HepG2 (cell line): ENCODE data around the gene RUNX2. TPM values are rescaled to one million over a fixed set of nuclear protein-coding genes. Genes with fewer than 3 reads are reported as not detected.

Source experiments
- ATAC-seq: fragments of 200-7000 bp; cut with Tn5 transposase; 3 replicates; pipeline ENCODE4 v1.9.1; 2020; ENCODE audit warnings: mild to moderate bottlenecking, moderate library complexity
- BruUV-seq: library from RNA; stranded (reverse); fragments of 400-500 nt; replicated peaks from 2 replicates; lab custom pipeline; 2021; lab: Mats Ljungman, UMichigan
- CTCF ChIA-PET: fragments of 300-600 bp; formaldehyde crosslinking; extraction: SDS; loops from one replicate; lab custom pipeline; 2021; ENCODE audit warnings: low total read pairs, inconsistent platforms, low intra/inter-chr PET ratio; lab: Yijun Ruan, JAX
- POLR2A ChIA-PET: fragments of 350-600 bp; sonication (Branson Sonifier 250); formaldehyde crosslinking; loops from one replicate; lab custom pipeline; 2020; ENCODE audit warnings: antibody characterized with exemption, inconsistent platforms; lab: Yijun Ruan, JAX
- DNase-seq: peaks from one replicate; pipeline ENCODE4 v3.0.0-alpha.2; 2015; ENCODE audit warnings: low spot score
- FAIRE-seq: peaks from 3 replicates; lab custom pipeline; 2011; peaks lifted over from hg19 to GRCh38; lab: Jason Lieb, UNC
- H2AFZ ChIP-seq: one replicate; pipeline ENCODE4 v1.6.1; 2011; ENCODE audit warnings: low read length, inconsistent platforms
- H3K27ac ChIP-seq: fragments of 300-600 bp; 3 replicates; pipeline ENCODE4 v1.8.0; 2011; ENCODE audit warnings: mixed run types, mild to moderate bottlenecking, mixed read lengths, low read length, inconsistent platforms; ENCODE audit not compliant: insufficient read depth; ENCODE audit errors: extremely low read length
- H3K27me3 ChIP-seq, 2 experiments: fragments of 200-600 bp in 1 of 2; 2 replicates in 1 of 2; 3 replicates in 1 of 2; pipeline versions ENCODE4 v1.6.0 to v1.8.0; 2011; ENCODE audit warnings: low read length in 2 of 2, mild to moderate bottlenecking in 2 of 2, moderate library complexity in 2 of 2, inconsistent platforms in 1 of 2; ENCODE audit not compliant: insufficient read depth in 2 of 2, control insufficient read depth in 1 of 2
- H3K36me3 ChIP-seq, 2 experiments: fragments of 200-600 bp in 1 of 2; replicated peaks in 1 of 2; 2 replicates in 1 of 2; 3 replicates in 1 of 2; pipeline versions ENCODE4 v1.5.1 to v1.8.0; 2011; ENCODE audit warnings: low read length in 2 of 2, inconsistent platforms in 1 of 2; ENCODE audit not compliant: insufficient read depth in 2 of 2, control insufficient read depth in 1 of 2
- H3K4me1 ChIP-seq: 2 replicates; pipeline ENCODE4 v1.5.1; 2012; ENCODE audit warnings: low read length, inconsistent platforms; ENCODE audit not compliant: insufficient read depth
- H3K4me2 ChIP-seq: 2 replicates; pipeline ENCODE4 v1.6.0; 2011; ENCODE audit warnings: low read depth, low read length, inconsistent platforms
- H3K4me3 ChIP-seq, 3 experiments: fragments of 200-600 bp in 1 of 3; sonication (generic), shearing (Covaris generic) in 1 of 3; replicated peaks in 1 of 3; 2 replicates each; pipeline ENCODE4 v1.5.1; 2011 to 2016; ENCODE audit warnings: low read length in 3 of 3, inconsistent platforms in 2 of 3, low read depth in 2 of 3, mild to moderate bottlenecking in 2 of 3, control low read depth in 1 of 3, mixed read lengths in 1 of 3; ENCODE audit not compliant: insufficient read depth in 1 of 3
- H3K79me2 ChIP-seq: one replicate; pipeline ENCODE4 v1.6.1; 2011; ENCODE audit warnings: low read length, inconsistent platforms; ENCODE audit not compliant: insufficient read depth
- H3K9ac ChIP-seq: 2 replicates; pipeline ENCODE4 v1.6.0; 2011; ENCODE audit warnings: mild to moderate bottlenecking, low read depth, low read length, inconsistent platforms; ENCODE audit not compliant: insufficient read depth
- H3K9me3 ChIP-seq: 2 replicates; pipeline ENCODE4 v1.5.1; 2012; ENCODE audit warnings: mild to moderate bottlenecking, low read length
- H4K20me1 ChIP-seq: 2 replicates; pipeline ENCODE4 v1.6.0; 2011; ENCODE audit warnings: inconsistent platforms, mild to moderate bottlenecking, low read length, moderate library complexity; ENCODE audit not compliant: insufficient read depth
- CCAR2 ChIP-seq: fragments of 200-400 bp; formaldehyde crosslinking; optimal IDR thresholded peaks from 2 replicates; pipeline ENCODE3; 2018; ENCODE audit warnings: low read depth, mild to moderate bottlenecking, low read length, moderate library complexity
- E2F5 ChIP-seq: sonication (generic); formaldehyde crosslinking; conservative IDR thresholded peaks from 2 replicates; pipeline ENCODE4 v1.4.0; 2020; ENCODE audit warnings: missing genetic modification reagents
- ETS1 ChIP-seq: sonication (generic); formaldehyde crosslinking; IDR thresholded peaks from 2 replicates; pipeline ENCODE4 v1.4.0; 2020; ENCODE audit warnings: missing genetic modification reagents
- FOSL2 ChIP-seq: sonication (generic); formaldehyde crosslinking; IDR thresholded peaks from 2 replicates; pipeline ENCODE4 v1.4.0; 2020; ENCODE audit warnings: missing genetic modification reagents
- JARID2 ChIP-seq: sonication (generic); formaldehyde crosslinking; IDR thresholded peaks from 2 replicates; pipeline ENCODE4 v1.8.1; 2023; ENCODE audit warnings: missing genetic modification reagents, inconsistent platforms; ENCODE audit not compliant: insufficient replicate concordance
- MAFK ChIP-seq, 2 experiments: IDR thresholded peaks in 1 of 2; conservative IDR thresholded peaks in 1 of 2; 2 replicates each; pipeline ENCODE4 v1.6.1; 2011; ENCODE audit warnings: improper control_type of control experiment in 2 of 2, low read length in 2 of 2
- MED1 ChIP-seq: sonication (generic); formaldehyde crosslinking; IDR thresholded peaks from 2 replicates; pipeline ENCODE4 v1.4.0; 2020; ENCODE audit warnings: missing genetic modification reagents
- MED8 ChIP-seq: sonication (generic); formaldehyde crosslinking; IDR thresholded peaks from 2 replicates; pipeline ENCODE4 v1.8.1; 2023; ENCODE audit warnings: mild to moderate bottlenecking, missing genetic modification reagents; ENCODE audit not compliant: insufficient replicate concordance
- NFE2L2 ChIP-seq: fragments of 150-350 bp; IDR thresholded peaks from 2 replicates; pipeline ENCODE4 v1.6.1; 2014; ENCODE audit warnings: low read length
- PHF20 ChIP-seq: sonication (generic); formaldehyde crosslinking; IDR thresholded peaks from 2 replicates; pipeline ENCODE4 v1.5.0; 2020; ENCODE audit warnings: mild to moderate bottlenecking, missing genetic modification reagents
- RAD21 ChIP-seq: fragments of 450-650 bp; formaldehyde crosslinking; IDR thresholded peaks from 2 replicates; pipeline ENCODE4 v1.5.0; 2020; ENCODE audit warnings: mild to moderate bottlenecking
- SAFB2 ChIP-seq: sonication (generic); formaldehyde crosslinking; IDR thresholded peaks from 2 replicates; pipeline ENCODE4 v1.5.1; 2020; ENCODE audit warnings: missing genetic modification reagents, low read depth, mild to moderate bottlenecking, borderline replicate concordance
- SRSF9 ChIP-seq: fragments of 200-400 bp; formaldehyde crosslinking; IDR thresholded peaks from 2 replicates; pipeline ENCODE4 v1.6.1; 2018; ENCODE audit warnings: borderline replicate concordance, mild to moderate bottlenecking, low read depth, low read length; ENCODE audit not compliant: insufficient read depth, poor library complexity, severe bottlenecking
- ZBTB39 ChIP-seq: sonication (generic); formaldehyde crosslinking; IDR thresholded peaks from 2 replicates; pipeline ENCODE4 v1.5.0; 2020; ENCODE audit warnings: missing genetic modification reagents
- ZNF180 ChIP-seq: sonication (generic); formaldehyde crosslinking; IDR thresholded peaks from 2 replicates; pipeline ENCODE4 v1.4.0; 2020; ENCODE audit warnings: low read depth, missing genetic modification reagents, borderline replicate concordance
- ZNF468 ChIP-seq: sonication (generic); formaldehyde crosslinking; IDR thresholded peaks from 2 replicates; pipeline ENCODE4 v1.8.0; 2022; ENCODE audit warnings: mild to moderate bottlenecking, moderate library complexity, missing genetic modification reagents
- ZNF639 ChIP-seq: conservative IDR thresholded peaks from 2 replicates; pipeline ENCODE4 v1.6.1; 2018; ENCODE audit warnings: missing genetic modification reagents
- ZNF773 ChIP-seq: sonication (generic); formaldehyde crosslinking; IDR thresholded peaks from 2 replicates; pipeline ENCODE4 v1.4.0; 2020; ENCODE audit warnings: missing genetic modification reagents, borderline replicate concordance
- ZNF839 ChIP-seq: sonication (generic); formaldehyde crosslinking; IDR thresholded peaks from 2 replicates; pipeline ENCODE4 v1.4.0; 2020; ENCODE audit warnings: missing genetic modification reagents, mild to moderate bottlenecking, borderline replicate concordance
- WGBS: methylation state at CpG from one replicate; pipeline ENCODE4 v1.1.6; 2017; ENCODE audit warnings: low lambda C conversion rate; 5-methylcytosine and 5-hydroxymethylcytosine counted together
- in situ Hi-C: cut with HindIII; loops from 2 replicates; pipeline ENCODE4 v1.10.0; 2017; ENCODE audit warnings: low pct_unique_long_range_greater_than_20kb; ENCODE audit not compliant: extremely low pct_ligation_motif_present
- intact Hi-C: fragments of 100-400 bp; cut with micrococcal nuclease; formaldehyde crosslinking; loops from one replicate; pipeline ENCODE4 v1.10.0; 2022; ENCODE audit not compliant: unreplicated experiment
- polyA plus RNA-seq, 8 experiments: library from polyadenylated mRNA; depleted of rRNA in 3 of 8; stranded (reverse) in 7 of 8; unstranded in 1 of 8; fragments of >200 nt; fragmentation: Illumina TruSeq in 4 of 8; extraction: Trizol in 4 of 8; gene quantifications; 2 replicates each; pipeline versions ENCODE4 v1.2.1 to v1.2.3, GENCODE V29; 2011 to 2016; ENCODE audit warnings: low read depth in 4 of 8, missing spikeins in 1 of 8, mixed read lengths in 1 of 8; ENCODE audit not compliant: insufficient read depth in 1 of 8
- total RNA-seq, 5 experiments: library from RNA; depleted of rRNA; stranded (reverse); fragments of >200 nt; fragmentation: Illumina TruSeq; extraction: Trizol; gene quantifications; 2 replicates each; pipeline ENCODE4 v1.2.3, GENCODE V29; 2016; ENCODE audit warnings: low read depth in 1 of 5

Gene RUNX2
- total and polyA plus RNA-seq, 2 of the 13 experiments (the other 11 are each of a cell fraction or from before 2014, with no cell fraction given), result not detected

GRCh38 chr6:45514454-45515230, 186.5 kb downstream of the RUNX2 start:
- H3K9me3 ChIP-seq, result no peaks in the 10 kb centered on the region
- H4K20me1 ChIP-seq, result no peaks in the 10 kb centered on the region
- DNase-seq (no peak), FAIRE-seq (no peak), ATAC-seq (peak; percentile 57; the same call in 2 of the 3 replicates)
- 0 out of 5 replicates have a peak, but pooled peaks cover 0 to 2% of the 10 kb centered on the region in 2 experiments for H3K27me3 ChIP-seq
- no peaks in the 10 kb centered on the region for H3K79me2 ChIP-seq
- in situ Hi-C loops (no loop called here), intact Hi-C loops (no loop called here)
- no peak overlapping the region for H3K9ac ChIP-seq
- no peak overlapping the region for H3K27ac ChIP-seq
- no TSS peak for BruUV-seq
- WGBS, result 60% methylated on average over 4 of the region's 5 CpGs
- no peaks in the 10 kb centered on the region for H3K36me3 ChIP-seq
- no peak overlapping the region for H3K4me3 ChIP-seq
- H2AFZ ChIP-seq, result no peak overlapping the region
- ChIA-PET POLR2A (no interaction called here), CTCF (no interaction called here)
- no peaks in the 10 kb centered on the region for H3K4me1 ChIP-seq
- no peak overlapping the region for H3K4me2 ChIP-seq
- no peak for TF ChIP-seq NFE2L2
- TF ChIP-seq ZNF639 (CRISPR knock-in tag), result no peak
- no peak for TF ChIP-seq ZNF839 (CRISPR knock-in tag)
- no peak for TF ChIP-seq JARID2 (CRISPR knock-in tag)
- TF ChIP-seq RAD21 (CRISPR knock-in tag), result no peak
- TF ChIP-seq ZNF180, result no peak
- TF ChIP-seq FOSL2 (CRISPR knock-in tag), result 0 out of 2 replicates have a peak, but pooled peaks have one; percentile 18
- TF ChIP-seq SAFB2, result no peak
- no peak for TF ChIP-seq CCAR2
- no peak for TF ChIP-seq MED8 (CRISPR knock-in tag)
- TF ChIP-seq ZNF773 (CRISPR knock-in tag), result no peak
- no peak for TF ChIP-seq ETS1 (CRISPR knock-in tag)
- no peak for TF ChIP-seq E2F5
- TF ChIP-seq MED1 (CRISPR knock-in tag), result no peak
- no peak for TF ChIP-seq SRSF9
- no peak for TF ChIP-seq ZBTB39
- TF ChIP-seq PHF20, result 0 out of 2 replicates have a peak, but pooled peaks have one; percentile 20
- no peak for TF ChIP-seq ZNF468 (CRISPR knock-in tag)
- TF ChIP-seq MAFK (conservative IDR thresholded peaks at IDR 0.05 in 1 of 2, IDR thresholded peaks at IDR 0.05 in 1 of 2; ENCODE audit: low read length in 2 of 2), result 0 out of 4 replicates have a peak, but pooled peaks of 1 of the 2 experiments have one; percentile 5
